OCI-LY3 (cell line): ENCODE data around the gene TNF.

Source experiments
- H2AFZ ChIP-seq: fragments of 200-600, 300-600 bp; shearing (Covaris generic); 2 replicates; pipeline ENCODE4 v1.6.0; 2014; ENCODE audit warnings: antibody characterized with exemption, low read depth, low read length
- H3K27ac ChIP-seq: fragments of 200-600, 300-600 bp; sonication (generic); 2 replicates; pipeline ENCODE4 v1.5.1; 2014; ENCODE audit warnings: mild to moderate bottlenecking, low read length, moderate library complexity, mixed read lengths
- H3K27me3 ChIP-seq: fragments of 200-600, 300-600 bp; sonication (generic); 2 replicates; pipeline ENCODE4 v1.6.1; 2014; ENCODE audit warnings: low read depth, low read length, mixed read lengths
- H3K36me3 ChIP-seq: fragments of 200-600, 300-600 bp; sonication (generic); replicated peaks from 2 replicates; pipeline ENCODE3; 2014; ENCODE audit warnings: low read depth, low read length, mixed read lengths
- H3K4me1 ChIP-seq: fragments of 300-600, 200-600 bp; sonication (generic); 2 replicates; pipeline ENCODE4 v1.6.1; 2014; ENCODE audit warnings: low read length, mixed read lengths
- H3K4me2 ChIP-seq: fragments of 200-600, 300-600 bp; sonication (generic); 2 replicates; pipeline ENCODE4 v1.6.1; 2014; ENCODE audit warnings: low read length, mixed read lengths
- H3K4me3 ChIP-seq: fragments of 300-600, 200-600 bp; sonication (generic); 2 replicates; pipeline ENCODE4 v1.5.1; 2014; ENCODE audit warnings: antibody characterized with exemption, mild to moderate bottlenecking, low read length, moderate library complexity
- H3K79me2 ChIP-seq: fragments of 300-600, 200-600 bp; shearing (Covaris generic); 2 replicates; pipeline ENCODE4 v1.6.1; 2014; ENCODE audit warnings: mild to moderate bottlenecking, low read length, mixed read lengths
- H3K9ac ChIP-seq: fragments of 300-600, 200-600 bp; shearing (Covaris generic); 2 replicates; pipeline ENCODE4 v1.6.0; 2014; ENCODE audit warnings: mild to moderate bottlenecking, low read length, moderate library complexity
- H3K9me3 ChIP-seq: fragments of 200-600, 300-600 bp; shearing (Covaris generic); 2 replicates; pipeline ENCODE4 v1.6.1; 2014; ENCODE audit warnings: low read length, mixed read lengths; ENCODE audit not compliant: insufficient read depth
- H4K20me1 ChIP-seq: fragments of 200-600, 300-600 bp; sonication (generic); 2 replicates; pipeline ENCODE4 v1.6.1; 2016; ENCODE audit warnings: low read length, mixed read lengths; ENCODE audit not compliant: insufficient read depth
- CTCF ChIP-seq: fragments of 200-600, 300-600 bp; sonication (generic); IDR thresholded peaks from 2 replicates; pipeline ENCODE4 v1.5.1; 2014; ENCODE audit warnings: antibody characterized with exemption, low read length, low read depth
- EZH2phosphoT487 ChIP-seq: fragments of 200-600 bp; shearing (Covaris generic); IDR thresholded peaks from 2 replicates; pipeline ENCODE4 v1.6.1; 2018; ENCODE audit warnings: antibody characterized with exemption, mixed run types, low read depth

TNF gene

DNA sequence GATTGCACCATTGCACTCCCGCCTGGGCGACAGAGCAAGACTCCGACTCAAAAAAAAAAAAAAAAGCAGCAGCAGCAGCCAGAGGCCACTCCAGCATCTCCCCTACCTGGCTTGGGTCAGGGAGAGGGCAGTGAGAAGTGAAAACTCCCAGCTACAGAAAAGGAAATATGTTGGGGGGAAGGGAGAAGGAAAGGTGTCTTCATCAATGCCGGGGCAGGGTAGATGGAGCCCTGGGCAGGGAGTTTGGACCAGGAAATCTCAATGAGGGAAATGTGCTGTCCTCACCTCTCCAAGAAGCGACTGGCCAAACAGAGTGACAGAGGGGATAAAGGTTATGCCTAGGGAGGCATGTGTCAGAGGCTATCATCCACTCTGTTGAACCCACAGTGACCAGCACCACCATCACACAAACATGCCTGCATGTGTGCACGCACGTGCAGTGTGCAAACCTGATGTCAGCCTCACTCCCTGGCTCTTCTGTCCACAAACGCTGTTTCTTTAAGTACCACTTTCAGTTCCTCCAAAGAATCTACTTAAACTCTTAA, 38.8 kb downstream of the TNF start:
- no peak for TF ChIP-seq CTCF
- TF ChIP-seq EZH2phosphoT487, result no peak
- H3K27ac ChIP-seq, result peak overlapping the region; percentile 59
- H3K79me2 ChIP-seq, result no peaks in the 10 kb centered on the region
- H3K4me1 ChIP-seq, result peaks cover 15% of the 10 kb centered on the region
- no peaks in the 10 kb centered on the region for H3K36me3 ChIP-seq
- peak overlapping the region; percentile 42 for H3K4me3 ChIP-seq
- no peaks in the 10 kb centered on the region for H4K20me1 ChIP-seq
- peak overlapping the region; percentile 33; the same call in 1 of the 2 replicates for H3K9ac ChIP-seq
- H3K27me3 ChIP-seq, result no peaks in the 10 kb centered on the region
- peak overlapping the region; percentile 75 for H3K4me2 ChIP-seq
- no peaks in the 10 kb centered on the region for H3K9me3 ChIP-seq
- peak overlapping the region; percentile 29 for H2AFZ ChIP-seq

GRCh38 chr6:31614684-31615578, 39.6 kb downstream of the TNF start, which contains the start of gene AIF1:
TSS of gene AIF1 (plus strand) at chr6:31615234. CDS start at chr6:31615330, 96 bp downstream.
- Histone ChIP-seq H3K4me3 (peak within 1 kb of the TSS; percentile 42), H3K36me3 (no peaks in the 10 kb centered on the region), H3K4me2 (peak within 1 kb of the TSS; percentile 75), H3K27ac (peak within 1 kb of the TSS; percentile 59), H3K4me1 (peaks cover 17% of the 10 kb centered on the region), H4K20me1 (no peaks in the 10 kb centered on the region), H3K9me3 (no peaks in the 10 kb centered on the region), H3K27me3 (no peaks in the 10 kb centered on the region), H2AFZ (peak within 1 kb of the TSS; percentile 29), H3K79me2 (no peaks in the 10 kb centered on the region), H3K9ac (peak within 1 kb of the TSS; percentile 33; the same call in 1 of the 2 replicates)
- TF ChIP-seq CTCF (no peak), EZH2phosphoT487 (no peak)

DNA sequence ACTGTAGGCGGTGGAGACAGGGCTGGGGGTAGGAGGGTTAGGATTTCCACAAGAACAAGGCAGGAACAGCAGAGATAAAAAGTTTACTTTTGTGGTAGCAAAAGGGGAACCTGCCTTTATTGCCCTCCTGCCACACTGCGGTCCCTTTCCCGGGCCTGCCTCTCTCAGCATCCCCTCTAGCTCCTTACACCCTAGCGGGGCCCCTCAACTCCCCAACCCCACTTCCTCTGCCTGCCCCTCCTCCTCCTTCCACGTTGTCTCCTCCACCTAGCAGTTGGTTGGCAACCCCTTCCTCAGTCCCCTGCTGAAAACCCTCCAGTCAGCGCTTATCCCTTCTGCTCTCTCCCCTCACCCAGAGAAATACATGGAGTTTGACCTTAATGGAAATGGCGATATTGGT, 40.4 kb downstream of the TNF start:
- Histone ChIP-seq H3K79me2 (peaks cover 2% of the 10 kb centered on the region; the same call in 1 of the 2 replicates), H3K4me1 (peaks cover 17% of the 10 kb centered on the region), H3K27ac (no peak overlapping the region), H3K4me2 (no peak overlapping the region), H3K27me3 (no peaks in the 10 kb centered on the region), H3K9me3 (no peaks in the 10 kb centered on the region), H3K9ac (no peak overlapping the region), H4K20me1 (no peaks in the 10 kb centered on the region), H3K4me3 (no peak overlapping the region), H3K36me3 (no peaks in the 10 kb centered on the region), H2AFZ (no peak overlapping the region)
- TF ChIP-seq EZH2phosphoT487 (no peak), CTCF (no peak)

DNA sequence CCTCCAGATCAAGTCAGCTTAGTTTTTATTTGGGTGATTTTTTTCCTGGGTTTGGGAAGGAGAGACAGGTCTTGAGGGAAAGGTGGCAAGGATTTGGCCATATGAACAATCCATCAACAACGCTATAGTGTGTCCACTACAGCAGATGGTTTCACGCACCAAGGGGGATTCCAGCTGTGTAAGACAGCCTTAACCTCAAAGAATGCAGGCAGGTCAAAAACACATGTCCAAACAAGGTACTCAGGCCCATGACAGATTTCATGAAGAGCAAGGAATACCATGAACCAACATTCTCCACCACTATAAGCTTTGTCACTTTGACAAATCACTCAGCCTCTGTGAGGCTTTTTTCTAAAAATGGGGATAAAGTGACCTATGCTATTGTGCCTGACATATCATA, 41.6 kb downstream of the TNF start:
- Histone ChIP-seq H4K20me1 (peaks cover 5% of the 10 kb centered on the region), H3K4me2 (no peak overlapping the region), H3K27me3 (no peaks in the 10 kb centered on the region), H3K36me3 (peaks cover 5% of the 10 kb centered on the region), H3K4me1 (peaks cover 23% of the 10 kb centered on the region), H3K27ac (no peak overlapping the region), H2AFZ (no peak overlapping the region), H3K9ac (no peak overlapping the region), H3K4me3 (no peak overlapping the region), H3K9me3 (no peaks in the 10 kb centered on the region), H3K79me2 (peaks cover 15% of the 10 kb centered on the region)
- TF ChIP-seq EZH2phosphoT487, result no peak
- TF ChIP-seq CTCF, result no peak
